HG03469 (cell line): Measurements from ENCODE around the gene GOLGA1.
"Not testable (repeated sequence)": the region's sequence is repeated elsewhere in the genome, so short reads cannot be mapped to it uniquely, and the experiment has no call there.

Source experiments
- ATAC-seq: cut with Tn5 transposase; IDR thresholded peaks from one replicate; pipeline ENCODE4 v1.9.1; 2021; ENCODE audit warnings: mild to moderate bottlenecking, moderate library complexity, moderate number of reproducible peaks; ENCODE audit not compliant: unreplicated experiment

Gene GOLGA1

GRCh38 chr9:124838567-124839275 lies 102.2 kb downstream of the GOLGA1 start:
- ATAC-seq = not testable (repeated sequence)

GRCh38 chr9:124838132-124838531 lies 102.8 kb downstream of the GOLGA1 start:
- ATAC-seq = not testable (repeated sequence)

- no peak for ATAC-seq
Measured at GRCh38 chr9:124835026-124835557, 105.8 kb downstream of the GOLGA1 start.

GRCh38 chr9:124834591-124834990 lies 106.3 kb downstream of the GOLGA1 start:
- no peak for ATAC-seq

GRCh38 chr9:124831642-124832364 lies 109.1 kb downstream of the GOLGA1 start:
- no peak for ATAC-seq

- ATAC-seq = no peak
Measured at GRCh38 chr9:124830593-124830992, 110.3 kb downstream of the GOLGA1 start.

GRCh38 chr9:124829334-124829669 lies 111.6 kb downstream of the GOLGA1 start:
- no peak for ATAC-seq

GRCh38 chr9:124828489-124829333 lies 112.2 kb downstream of the GOLGA1 start:
- no peak for ATAC-seq
